NB4 (cell line): ENCODE data around the gene FAM120A.
A peak's percentile ranks its signal among the peaks of the same experiment; 100 is the strongest.

ENCODE experiments used
- DNase-seq: peaks from one replicate; pipeline ENCODE4 v3.0.0; 2010; ENCODE audit warnings: low read depth
- H3K4me3 ChIP-seq: one replicate; pipeline ENCODE4 v1.5.1; 2011; ENCODE audit warnings: mild to moderate bottlenecking, low read depth, low read length, moderate library complexity
- CTCF ChIP-seq: IDR thresholded peaks from one replicate; pipeline ENCODE4 v1.5.1; 2012; ENCODE audit warnings: low read depth, low read length
- MAX ChIP-seq: IDR thresholded peaks from 2 replicates; pipeline ENCODE4 v1.6.1; 2011; ENCODE audit warnings: low read depth, low read length
- MYC ChIP-seq: IDR thresholded peaks from 2 replicates; pipeline ENCODE4 v1.6.1; 2011; ENCODE audit warnings: low read depth, low read length
- POLR2A ChIP-seq: IDR thresholded peaks from 2 replicates; pipeline ENCODE4 v1.6.1; 2011; ENCODE audit warnings: mild to moderate bottlenecking; ENCODE audit not compliant: insufficient read length; ENCODE audit errors: extremely low read depth

The FAM120A gene, protein sequence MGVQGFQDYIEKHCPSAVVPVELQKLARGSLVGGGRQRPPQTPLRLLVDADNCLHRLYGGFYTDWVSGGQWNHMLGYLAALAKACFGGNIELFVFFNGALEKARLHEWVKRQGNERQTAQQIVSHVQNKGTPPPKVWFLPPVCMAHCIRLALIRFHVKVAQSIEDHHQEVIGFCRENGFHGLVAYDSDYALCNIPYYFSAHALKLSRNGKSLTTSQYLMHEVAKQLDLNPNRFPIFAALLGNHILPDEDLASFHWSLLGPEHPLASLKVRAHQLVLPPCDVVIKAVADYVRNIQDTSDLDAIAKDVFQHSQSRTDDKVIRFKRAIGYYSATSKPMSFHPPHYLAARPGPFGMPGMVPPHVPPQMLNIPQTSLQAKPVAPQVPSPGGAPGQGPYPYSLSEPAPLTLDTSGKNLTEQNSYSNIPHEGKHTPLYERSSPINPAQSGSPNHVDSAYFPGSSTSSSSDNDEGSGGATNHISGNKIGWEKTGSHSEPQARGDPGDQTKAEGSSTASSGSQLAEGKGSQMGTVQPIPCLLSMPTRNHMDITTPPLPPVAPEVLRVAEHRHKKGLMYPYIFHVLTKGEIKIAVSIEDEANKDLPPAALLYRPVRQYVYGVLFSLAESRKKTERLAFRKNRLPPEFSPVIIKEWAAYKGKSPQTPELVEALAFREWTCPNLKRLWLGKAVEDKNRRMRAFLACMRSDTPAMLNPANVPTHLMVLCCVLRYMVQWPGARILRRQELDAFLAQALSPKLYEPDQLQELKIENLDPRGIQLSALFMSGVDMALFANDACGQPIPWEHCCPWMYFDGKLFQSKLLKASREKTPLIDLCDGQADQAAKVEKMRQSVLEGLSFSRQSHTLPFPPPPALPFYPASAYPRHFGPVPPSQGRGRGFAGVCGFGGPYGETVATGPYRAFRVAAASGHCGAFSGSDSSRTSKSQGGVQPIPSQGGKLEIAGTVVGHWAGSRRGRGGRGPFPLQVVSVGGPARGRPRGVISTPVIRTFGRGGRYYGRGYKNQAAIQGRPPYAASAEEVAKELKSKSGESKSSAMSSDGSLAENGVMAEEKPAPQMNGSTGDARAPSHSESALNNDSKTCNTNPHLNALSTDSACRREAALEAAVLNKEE

GRCh38 chr9:93450945-93451815 is at the start of gene FAM120A:
Gene FAM120A (plus strand): TSS chr9:93451685. CDS start chr9:93451916, 231 bp downstream.
- TF ChIP-seq POLR2A (peak; percentile 61), MYC (peak; percentile 56), CTCF (no peak), MAX (no peak)
- H3K4me3 ChIP-seq = peak within 1 kb of the TSS; percentile 98
- peak; percentile 85 for DNase-seq

DNA sequence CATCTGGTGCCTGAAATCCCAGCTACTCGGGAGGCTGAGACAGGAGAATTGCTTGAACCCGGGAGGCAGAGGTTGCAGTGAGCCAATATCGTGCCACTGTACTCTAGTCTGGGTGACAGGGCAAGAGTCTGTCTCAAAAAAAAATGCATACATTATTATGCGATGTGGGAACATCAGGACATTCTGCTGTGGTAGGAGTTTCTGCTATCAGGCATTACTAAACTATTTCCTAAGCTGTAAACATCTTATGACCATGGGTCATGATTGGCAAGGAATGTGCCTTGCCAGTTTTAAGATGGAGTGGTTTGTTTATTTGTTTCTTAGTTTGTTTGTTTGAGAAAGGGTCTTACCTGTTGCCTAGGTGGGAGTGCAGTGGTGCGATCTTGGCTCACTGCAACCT is 45.1 kb upstream of the FAM120A start:
- no peak overlapping the region for H3K4me3 ChIP-seq
- no peak for DNase-seq
- TF ChIP-seq POLR2A (no peak), MYC (no peak), CTCF (no peak), MAX (no peak)

GRCh38 chr9:93413530-93413929 is 38.0 kb upstream of the FAM120A start:
- DNase-seq = no peak
- no peak overlapping the region for H3K4me3 ChIP-seq
- no peak for TF ChIP-seq POLR2A
- TF ChIP-seq MAX = no peak
- no peak for TF ChIP-seq CTCF
- TF ChIP-seq MYC = no peak

DNA sequence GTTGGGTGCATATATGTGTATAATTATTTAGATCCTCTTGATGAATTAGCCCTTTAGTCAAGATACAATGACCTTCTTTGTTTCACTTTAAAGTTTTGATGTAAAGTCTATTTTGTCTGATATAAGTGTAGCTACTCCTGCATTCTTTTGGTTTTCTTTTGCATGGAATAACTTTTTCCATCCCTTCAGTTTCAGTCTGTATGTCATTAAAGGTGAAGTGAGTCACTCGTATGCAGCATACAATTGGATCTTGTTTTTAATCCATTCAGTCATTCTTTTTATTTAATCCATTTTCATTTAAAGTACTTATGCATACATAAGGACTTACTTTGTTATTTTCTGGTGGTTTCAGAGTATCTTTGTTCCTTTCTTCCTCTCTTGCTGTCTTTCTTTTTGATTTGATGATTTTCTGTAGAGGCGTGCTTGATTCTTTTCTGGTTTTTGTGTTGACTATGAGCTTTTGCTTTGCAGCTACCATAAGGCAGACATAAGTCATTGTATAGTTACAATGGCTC is 36.3 kb upstream of the FAM120A start:
- no peak for DNase-seq
- TF ChIP-seq POLR2A (no peak), MYC (no peak), CTCF (no peak), MAX (no peak)
- no peak overlapping the region for H3K4me3 ChIP-seq
